ENCODE data around the gene FAM107A.

The FAM107A gene

GRCh38 chr3:58567251-58567515 lies 10.0 kb downstream of the FAM107A start:
- DNase-seq (ENCODE audit: low read depth in 2 of 2): no peak

- DNase-seq (ENCODE audit: low read depth in 2 of 2): no peak
These were observed 10.6 kb downstream of the FAM107A start for GRCh38 chr3:58566398-58567250.

GRCh38 chr3:58565621-58566397 lies 11.4 kb downstream of the FAM107A start:
- DNase-seq (ENCODE audit: low read depth in 2 of 2): no peak

GRCh38 chr3:58564456-58565160 lies 12.6 kb downstream of the FAM107A start:
- DNase-seq (ENCODE audit: low read depth in 2 of 2): no peak

GRCh38 chr3:58564054-58564453 lies 13.1 kb downstream of the FAM107A start:
- DNase-seq (ENCODE audit: low read depth in 2 of 2): no peak

- DNase-seq (ENCODE audit: low read depth in 2 of 2): no peak
These were observed 13.7 kb downstream of the FAM107A start for GRCh38 chr3:58563386-58564035.

- no peak for DNase-seq (ENCODE audit: low read depth in 2 of 2)
These were observed 14.7 kb downstream of the FAM107A start for GRCh38 chr3:58562498-58562897.

GRCh38 chr3:58560771-58561311 lies 16.4 kb downstream of the FAM107A start:
- no peak for DNase-seq (ENCODE audit: low read depth in 2 of 2)

- no peak for DNase-seq (ENCODE audit: low read depth in 2 of 2)
These were observed 17.6 kb downstream of the FAM107A start for GRCh38 chr3:58559586-58559985.

GRCh38 chr3:58557491-58557890 lies 19.7 kb downstream of the FAM107A start:
- DNase-seq (ENCODE audit: low read depth in 2 of 2): no peak

- DNase-seq (ENCODE audit: low read depth in 2 of 2): no peak
These were observed 20.4 kb downstream of the FAM107A start for GRCh38 chr3:58556761-58557221.

- DNase-seq (ENCODE audit: low read depth in 2 of 2): no peak
These were observed 21.2 kb downstream of the FAM107A start for GRCh38 chr3:58556001-58556400.

- DNase-seq (ENCODE audit: low read depth in 2 of 2): no peak
These were observed 22.0 kb downstream of the FAM107A start for GRCh38 chr3:58555203-58555602.

GRCh38 chr3:58553003-58553402 lies 24.2 kb downstream of the FAM107A start:
- no peak for DNase-seq (ENCODE audit: low read depth in 2 of 2)

- DNase-seq (ENCODE audit: low read depth in 2 of 2): no peak
These were observed 25.5 kb downstream of the FAM107A start for GRCh38 chr3:58551636-58552180.

GRCh38 chr3:58544541-58544940 lies 32.6 kb downstream of the FAM107A start:
- no peak for DNase-seq (ENCODE audit: low read depth in 2 of 2)

- DNase-seq (ENCODE audit: low read depth in 2 of 2): no peak
These were observed 36.9 kb downstream of the FAM107A start for GRCh38 chr3:58540176-58540858.

GRCh38 chr3:58539626-58540025 lies 37.6 kb downstream of the FAM107A start:
- no peak for DNase-seq (ENCODE audit: low read depth in 2 of 2)

- DNase-seq (ENCODE audit: low read depth in 2 of 2): no peak
These were observed 39.5 kb downstream of the FAM107A start for GRCh38 chr3:58537412-58538301.

Measured in stimulated activated CD4-positive, alpha-beta T cell treated with anti-CD3 and anti-CD28 coated beads, Interleukin-15, amount 100 ng/mL, for 48 hours (primary cell).